ENCODE measurements around the gene DBI.
"Not testable (repeated sequence)": the region's sequence is repeated elsewhere in the genome, so short reads cannot be mapped to it uniquely, and the experiment has no call there.

Gene DBI

GRCh38 chr2:119402645-119403560 lies 36.1 kb downstream of the DBI start:
- TF ChIP-seq POLR2A (IDR thresholded peaks at IDR 0.05; ENCODE audit: low read depth, low read length) = no peak
- no peak for FAIRE-seq
- DNase-seq (ENCODE audit: insufficient read length, low spot score) = no peak

GRCh38 chr2:119403618-119404017 lies 36.8 kb downstream of the DBI start:
- FAIRE-seq; DNase-seq (ENCODE audit: insufficient read length, low spot score): not testable (repeated sequence)

- no peak for DNase-seq (ENCODE audit: insufficient read length, low spot score)
- TF ChIP-seq POLR2A (IDR thresholded peaks at IDR 0.05; ENCODE audit: low read depth, low read length) = no peak
- FAIRE-seq = no peak
These were observed 38.4 kb downstream of the DBI start for GRCh38 chr2:119405151-119405550.

GRCh38 chr2:119407430-119408220 lies 40.8 kb downstream of the DBI start:
- TF ChIP-seq POLR2A (IDR thresholded peaks at IDR 0.05; ENCODE audit: low read depth, low read length) = no peak
- DNase-seq (ENCODE audit: insufficient read length, low spot score) (peak; percentile 42), FAIRE-seq (peak; percentile 85)

- no peak for FAIRE-seq
- no peak for DNase-seq (ENCODE audit: insufficient read length, low spot score)
- TF ChIP-seq POLR2A (IDR thresholded peaks at IDR 0.05; ENCODE audit: low read depth, low read length) = no peak
These were observed 41.4 kb downstream of the DBI start for GRCh38 chr2:119408221-119408619.

GRCh38 chr2:119409506-119409905 lies 42.7 kb downstream of the DBI start:
- FAIRE-seq (no peak), DNase-seq (ENCODE audit: insufficient read length, low spot score) (no peak)
- TF ChIP-seq POLR2A (IDR thresholded peaks at IDR 0.05; ENCODE audit: low read depth, low read length) = no peak

GRCh38 chr2:119414894-119415293 lies 48.1 kb downstream of the DBI start:
- no peak for TF ChIP-seq POLR2A (IDR thresholded peaks at IDR 0.05; ENCODE audit: low read depth, low read length)
- no peak for FAIRE-seq
- DNase-seq (ENCODE audit: insufficient read length, low spot score) = no peak

- DNase-seq (ENCODE audit: insufficient read length, low spot score) (no peak), FAIRE-seq (no peak)
- TF ChIP-seq POLR2A (IDR thresholded peaks at IDR 0.05; ENCODE audit: low read depth, low read length) = no peak
These were observed 48.9 kb downstream of the DBI start for GRCh38 chr2:119415630-119416029.

- FAIRE-seq = no peak
- DNase-seq (ENCODE audit: insufficient read length, low spot score) = no peak
- no peak for TF ChIP-seq POLR2A (IDR thresholded peaks at IDR 0.05; ENCODE audit: low read depth, low read length)
These were observed 49.6 kb downstream of the DBI start for GRCh38 chr2:119416299-119416923.

- FAIRE-seq = no peak
These were observed 51.1 kb downstream of the DBI start for GRCh38 chr2:119417908-119418307.

GRCh38 chr2:119419065-119419464 lies 52.3 kb downstream of the DBI start:
- TF ChIP-seq POLR2A (IDR thresholded peaks at IDR 0.05; ENCODE audit: low read depth, low read length) = no peak
- DNase-seq (ENCODE audit: insufficient read length, low spot score) = no peak
- no peak for FAIRE-seq

More at GRCh38 chr2:119417908-119418307, 51.1 kb downstream of the DBI start:
- no peak for TF ChIP-seq POLR2A (IDR thresholded peaks at IDR 0.05; ENCODE audit: low read depth, low read length)
- no peak for DNase-seq (ENCODE audit: insufficient read length, low spot score)

- DNase-seq (ENCODE audit: insufficient read length, low spot score) (no peak), FAIRE-seq (no peak)
- TF ChIP-seq POLR2A (IDR thresholded peaks at IDR 0.05; ENCODE audit: low read depth, low read length) = no peak
These were observed 53.2 kb downstream of the DBI start for GRCh38 chr2:119419803-119420508.

- DNase-seq (ENCODE audit: insufficient read length, low spot score) (no peak), FAIRE-seq (no peak)
- TF ChIP-seq POLR2A (IDR thresholded peaks at IDR 0.05; ENCODE audit: low read depth, low read length) = no peak
These were observed 54.5 kb downstream of the DBI start for GRCh38 chr2:119421304-119421703.
